Activated T-cell treated with anti-CD3 and anti-CD28 coated beads for 24 hours (primary cell): ENCODE data around the gene SYNJ2.

Experiments
- DNase-seq: peaks from one replicate; pipeline ENCODE4 v3.0.0-alpha.2; 2020; ENCODE audit warnings: low read depth

Gene SYNJ2

DNA sequence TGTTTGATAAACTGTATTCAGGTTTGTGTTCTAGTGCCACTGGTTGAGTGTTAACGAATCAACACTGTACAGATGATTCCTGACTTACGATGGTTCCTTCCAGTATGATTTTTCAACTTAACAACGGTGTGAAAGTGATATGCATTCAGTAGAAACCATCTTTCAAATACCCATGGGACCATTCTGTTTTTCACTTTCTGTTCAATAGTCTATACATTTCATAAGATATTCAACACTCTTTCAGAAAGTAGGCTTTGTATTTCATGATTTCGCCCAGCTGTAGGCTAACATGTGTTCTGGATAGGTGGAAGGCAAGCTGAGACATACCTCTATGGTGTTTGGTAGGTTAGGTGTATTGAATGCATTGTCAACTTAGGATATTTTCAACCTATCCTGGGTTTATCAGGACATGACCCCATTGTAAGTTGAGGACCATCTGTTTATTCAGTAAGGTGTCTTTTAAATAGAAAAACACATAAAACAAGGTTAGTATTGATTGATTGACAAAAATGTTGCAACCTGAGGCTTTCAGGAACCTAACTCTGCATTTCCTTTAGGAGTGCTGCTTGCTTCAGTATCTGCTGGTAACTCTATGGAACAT lies 32.3 kb downstream of the SYNJ2 start:
- DNase-seq: no peak

DNA sequence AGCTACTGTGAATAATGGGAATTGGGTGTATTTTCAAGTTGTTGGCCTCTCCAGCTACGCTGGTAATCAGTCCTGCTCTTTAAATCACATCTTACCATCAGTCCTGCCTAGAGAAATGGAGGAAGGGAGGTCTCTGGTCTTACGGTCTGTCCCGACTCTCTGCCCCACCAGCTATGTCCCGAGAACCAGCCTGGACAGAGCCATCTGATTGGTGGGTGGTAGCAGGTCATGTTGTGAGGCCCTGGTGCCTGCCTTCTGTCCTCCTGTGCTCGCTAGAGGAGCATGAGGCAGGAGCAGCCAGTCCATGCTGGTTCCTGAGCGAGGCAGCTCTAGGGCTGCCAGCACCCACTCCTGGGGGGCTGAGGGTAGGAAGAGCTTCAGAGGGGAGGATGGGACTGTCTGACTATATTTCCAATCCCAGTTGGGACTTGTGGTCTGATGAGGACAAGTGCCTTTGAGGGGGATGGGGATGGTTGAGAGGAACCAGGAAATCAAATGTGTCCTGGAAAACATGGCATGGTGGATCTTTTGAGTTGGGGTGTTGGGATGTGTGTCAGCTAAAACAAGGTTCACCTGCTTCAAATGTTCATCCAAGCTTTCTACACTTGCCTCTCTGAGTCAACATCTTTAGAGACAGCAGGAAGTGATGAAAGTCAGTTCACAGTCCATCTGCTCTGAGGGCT lies 33.0 kb downstream of the SYNJ2 start:
- no peak for DNase-seq

DNA sequence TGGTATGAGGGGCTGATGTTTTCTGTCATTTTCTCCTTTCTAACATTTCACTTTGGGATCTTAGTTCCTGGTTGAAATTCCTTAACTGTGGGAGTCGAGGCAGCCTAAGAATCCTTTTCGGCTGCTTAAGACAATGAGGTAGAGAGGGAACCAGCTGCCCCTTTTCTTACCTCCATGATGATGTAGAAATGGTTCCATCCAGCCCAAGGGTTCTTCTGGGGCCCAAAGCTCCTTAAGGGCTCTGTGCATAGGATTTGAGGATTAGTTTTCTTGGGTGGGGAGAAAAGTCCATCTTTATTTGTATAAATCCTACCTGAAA lies 33.5 kb downstream of the SYNJ2 start:
- no peak for DNase-seq

DNA sequence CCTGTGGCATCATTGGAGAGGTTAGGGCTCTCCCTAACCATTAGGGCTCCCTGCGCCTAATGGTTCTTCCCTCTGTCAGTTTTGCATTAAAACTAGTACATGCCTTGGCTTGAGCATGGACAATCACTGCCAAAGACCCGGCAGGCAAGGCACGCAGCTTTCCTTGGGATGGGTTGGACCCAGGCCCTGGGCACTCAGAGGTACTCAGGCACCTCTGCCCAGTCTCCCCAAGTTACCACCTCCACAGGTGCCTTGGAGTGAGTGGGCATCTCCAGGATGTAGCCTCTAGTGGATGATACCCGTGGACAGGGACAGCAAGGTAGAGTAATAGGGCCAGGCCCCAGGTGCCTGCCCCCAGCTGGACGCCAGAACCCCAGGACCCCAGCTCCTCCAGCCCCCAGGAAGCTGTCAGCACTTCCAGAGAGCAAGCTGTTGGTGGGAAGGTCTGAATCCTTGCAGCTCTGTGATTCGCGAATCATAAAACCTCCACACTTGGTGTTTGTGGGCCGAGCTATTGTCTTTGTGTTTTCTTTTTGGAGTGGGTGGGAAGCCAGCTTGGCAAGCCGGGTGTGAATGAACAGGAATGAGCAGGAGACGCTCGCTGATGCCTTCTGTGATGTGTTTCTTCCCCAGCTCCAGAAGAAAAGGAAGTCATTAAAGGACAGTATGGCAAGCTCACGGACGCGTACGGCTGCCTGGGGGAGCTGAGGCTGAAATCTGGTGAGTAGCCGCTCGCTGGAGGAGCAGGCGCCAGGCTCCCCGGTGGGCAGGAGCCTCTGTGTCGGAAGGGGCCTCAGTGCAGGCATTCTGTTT lies 35.1 kb downstream of the SYNJ2 start:
- no peak for DNase-seq

DNA sequence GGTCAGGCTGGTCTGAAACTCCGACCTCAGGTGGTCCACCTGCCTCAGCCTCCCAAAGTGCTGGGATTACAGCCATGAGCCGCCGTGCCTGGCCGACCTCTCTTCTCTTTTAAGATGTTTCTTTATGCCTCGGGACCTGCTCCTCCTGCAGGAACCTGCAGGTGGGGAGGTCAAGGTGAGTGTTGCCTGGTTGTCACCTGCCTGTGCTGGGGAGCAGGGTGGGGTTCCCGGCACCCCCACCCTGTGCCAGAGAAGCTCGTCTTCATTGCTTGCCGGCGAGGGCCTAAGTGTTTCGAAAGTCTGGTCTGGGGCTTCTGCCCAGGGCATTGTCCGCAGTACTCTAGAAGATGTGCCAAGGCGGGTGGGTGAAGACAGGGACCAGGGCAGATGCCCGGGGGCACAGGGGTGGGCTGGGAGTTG lies 36.0 kb downstream of the SYNJ2 start:
- no peak for DNase-seq

DNA sequence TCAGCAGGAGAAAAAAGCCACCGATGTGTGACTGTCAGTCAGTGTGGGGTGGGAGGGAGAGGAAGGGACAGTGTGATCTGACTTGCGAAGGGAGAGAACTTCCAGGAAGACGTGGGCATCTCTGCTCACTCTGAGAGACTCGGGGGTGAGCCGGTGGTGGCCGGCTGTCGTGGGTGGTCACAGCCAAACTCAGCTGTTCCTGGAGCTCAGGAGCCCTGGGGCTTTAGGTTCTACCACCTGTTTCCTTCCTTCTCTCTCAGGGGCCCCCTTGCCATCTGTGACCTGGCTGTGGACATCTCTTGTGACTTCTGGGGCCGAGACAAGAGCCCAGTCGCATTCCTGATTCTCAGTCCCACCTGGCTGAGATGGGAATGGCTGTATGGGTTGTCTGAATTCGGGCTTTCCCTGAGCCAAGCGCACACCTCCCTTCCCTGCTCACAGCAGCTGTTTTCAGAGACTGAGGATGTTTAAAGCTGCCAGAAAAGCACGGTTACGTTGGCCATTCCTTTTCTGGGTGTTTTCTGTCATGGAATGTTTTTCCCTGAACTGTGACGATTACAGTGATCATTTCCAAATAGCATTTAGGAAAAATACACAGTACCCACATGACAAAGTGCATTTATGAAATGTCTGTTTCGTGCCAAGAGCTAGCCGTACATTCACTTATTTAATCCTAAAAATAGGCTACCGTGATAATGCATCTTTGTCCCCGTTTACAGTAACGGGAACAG lies 36.5 kb downstream of the SYNJ2 start:
- no peak for DNase-seq

DNA sequence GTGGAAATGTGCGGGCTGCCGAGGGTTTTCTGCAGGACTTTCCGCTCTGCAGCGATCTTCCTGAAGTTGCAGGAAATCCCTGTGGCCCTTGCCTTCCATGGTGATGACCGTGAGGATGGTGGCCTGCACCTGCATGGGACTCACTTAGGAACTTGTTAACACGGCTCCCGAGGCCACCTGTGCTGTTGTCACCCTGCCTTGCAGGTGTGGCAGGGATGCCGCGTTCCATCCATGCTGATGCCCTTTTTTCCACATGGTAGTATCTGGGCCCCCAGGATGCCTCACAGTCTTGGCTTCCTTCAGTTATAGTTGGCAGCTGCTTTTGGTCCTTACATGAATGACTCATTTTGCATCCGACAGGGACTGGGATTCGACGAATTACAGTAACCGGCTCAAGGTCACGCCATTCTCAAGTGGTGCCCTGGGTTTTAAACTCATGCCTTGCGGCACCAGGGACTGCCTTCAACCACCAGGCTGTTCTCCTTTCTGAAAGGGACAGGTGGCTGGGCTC lies 37.2 kb downstream of the SYNJ2 start:
- no peak for DNase-seq

DNA sequence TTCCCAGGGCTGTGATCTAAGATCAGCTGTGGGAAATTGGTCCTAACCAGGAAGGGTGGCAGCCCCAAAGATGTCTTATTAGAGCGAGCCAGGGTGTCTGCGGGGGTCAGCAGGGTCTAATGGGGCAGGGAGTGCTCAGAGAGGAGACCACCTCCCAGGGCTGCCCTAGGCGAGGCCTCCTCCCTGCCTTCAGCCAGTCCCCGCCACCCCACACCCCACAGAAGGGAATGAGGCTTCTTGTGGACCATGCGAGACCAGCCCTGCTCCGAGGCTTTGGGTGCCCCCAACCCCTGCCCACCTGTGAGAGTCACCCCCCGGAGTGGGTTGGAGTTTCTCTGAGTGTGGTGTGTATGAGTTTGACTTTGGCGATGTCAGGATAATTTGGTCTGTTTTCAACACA lies 37.8 kb downstream of the SYNJ2 start:
- no peak for DNase-seq

DNA sequence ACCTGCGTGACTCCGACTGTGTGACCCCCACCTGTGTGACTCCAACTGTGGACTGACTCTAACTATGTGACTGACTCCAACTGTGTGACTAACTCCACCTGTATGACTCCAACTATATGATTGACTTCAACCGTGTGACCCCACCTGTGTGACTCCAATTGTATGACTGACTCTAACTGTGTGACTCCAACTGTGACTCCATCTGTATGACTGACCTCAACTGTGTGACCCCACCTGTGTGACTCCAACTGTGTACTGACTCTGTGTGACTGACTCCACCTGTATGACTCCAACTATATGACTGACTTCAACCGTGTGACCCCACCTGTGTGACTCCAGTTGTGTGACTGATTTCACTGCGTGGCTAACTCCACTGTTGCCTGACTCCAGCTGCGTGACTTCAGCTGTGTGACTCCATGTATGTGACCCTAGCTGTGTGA lies 38.6 kb downstream of the SYNJ2 start:
- no peak for DNase-seq

DNA sequence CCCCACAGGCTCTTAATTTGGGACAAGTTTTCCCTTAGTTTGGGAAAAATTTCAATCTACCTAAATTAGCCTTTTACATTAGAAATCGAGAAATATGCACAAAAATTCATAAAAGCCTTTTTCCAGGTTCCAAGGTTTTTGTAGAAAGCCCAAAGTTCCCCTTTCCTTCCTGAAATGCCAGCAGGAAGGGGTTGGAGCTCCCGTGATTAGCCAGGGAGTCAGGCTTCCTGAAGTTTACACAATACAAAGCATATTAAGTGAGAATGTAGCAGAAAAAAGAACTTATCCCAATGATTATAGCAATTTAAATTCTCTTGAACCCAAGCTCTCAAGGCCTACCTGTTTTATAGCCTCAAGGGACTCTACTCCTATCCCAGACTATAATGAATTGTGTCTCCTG lies 39.1 kb downstream of the SYNJ2 start:
- no peak for DNase-seq

DNA sequence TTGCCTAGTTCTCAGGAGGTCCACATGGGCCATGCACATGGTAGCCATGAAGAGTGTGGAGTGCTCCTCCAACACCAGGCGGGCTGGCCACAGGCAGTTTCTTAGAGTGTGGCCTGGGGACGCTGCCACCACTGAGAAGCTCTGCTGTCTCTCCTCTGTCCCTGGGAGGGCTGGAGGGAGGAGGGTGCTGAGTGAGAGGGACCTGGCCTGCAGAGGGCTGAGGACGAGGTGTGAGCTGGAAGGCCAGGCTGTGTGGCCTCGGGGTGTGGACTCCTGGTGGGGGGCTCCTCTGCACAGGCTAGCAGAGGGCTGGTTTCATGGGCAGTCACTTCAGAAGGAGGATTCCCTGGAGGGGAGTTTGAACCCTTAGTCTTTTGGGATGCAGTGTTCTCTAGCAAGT lies 39.7 kb downstream of the SYNJ2 start:
- no peak for DNase-seq

DNA sequence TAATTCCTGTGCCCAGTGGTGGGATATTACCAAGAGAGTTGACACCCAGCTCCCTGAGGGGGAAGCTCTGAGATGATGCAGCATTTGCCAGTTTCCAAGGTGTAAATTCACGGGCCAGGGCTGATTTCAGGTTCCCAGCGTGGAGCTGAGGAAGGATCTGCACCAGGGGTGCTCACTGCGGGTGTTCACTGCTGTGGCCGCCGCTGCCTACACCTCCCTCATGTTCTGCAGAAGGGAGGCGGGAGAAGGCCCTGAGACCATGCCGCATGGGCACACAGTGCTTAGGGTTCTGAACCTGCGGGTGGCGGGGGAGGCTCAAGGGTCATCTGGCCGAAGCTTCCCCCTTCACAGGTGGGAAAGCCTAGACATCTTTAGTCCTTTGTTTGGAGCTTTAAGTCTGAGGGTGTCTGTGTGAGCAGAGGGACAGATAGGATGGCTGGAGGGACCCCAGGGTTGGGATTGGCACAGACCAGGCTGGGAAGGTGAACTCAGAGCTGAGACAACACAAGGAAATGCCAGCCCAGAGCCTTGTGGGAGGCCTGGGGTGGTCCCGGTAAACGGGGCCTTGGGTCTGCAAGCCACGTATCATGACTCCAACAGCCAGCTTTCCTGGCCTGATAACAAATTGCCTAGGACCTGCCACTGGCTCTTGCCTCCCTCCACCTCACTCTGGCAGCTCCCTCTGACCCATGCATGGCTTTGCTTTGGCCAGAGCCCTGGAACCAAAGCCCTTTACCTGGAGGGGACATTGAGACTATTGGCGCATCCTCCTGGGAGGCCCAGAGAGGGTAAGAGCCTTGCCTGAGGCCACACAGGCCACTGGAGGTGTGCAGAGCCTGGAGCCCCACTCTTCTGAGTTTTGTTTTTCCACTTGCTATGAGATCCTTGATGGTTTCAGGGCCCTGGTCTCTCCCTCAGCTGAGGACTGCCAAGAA lies 40.4 kb downstream of the SYNJ2 start:
- DNase-seq: no peak

DNA sequence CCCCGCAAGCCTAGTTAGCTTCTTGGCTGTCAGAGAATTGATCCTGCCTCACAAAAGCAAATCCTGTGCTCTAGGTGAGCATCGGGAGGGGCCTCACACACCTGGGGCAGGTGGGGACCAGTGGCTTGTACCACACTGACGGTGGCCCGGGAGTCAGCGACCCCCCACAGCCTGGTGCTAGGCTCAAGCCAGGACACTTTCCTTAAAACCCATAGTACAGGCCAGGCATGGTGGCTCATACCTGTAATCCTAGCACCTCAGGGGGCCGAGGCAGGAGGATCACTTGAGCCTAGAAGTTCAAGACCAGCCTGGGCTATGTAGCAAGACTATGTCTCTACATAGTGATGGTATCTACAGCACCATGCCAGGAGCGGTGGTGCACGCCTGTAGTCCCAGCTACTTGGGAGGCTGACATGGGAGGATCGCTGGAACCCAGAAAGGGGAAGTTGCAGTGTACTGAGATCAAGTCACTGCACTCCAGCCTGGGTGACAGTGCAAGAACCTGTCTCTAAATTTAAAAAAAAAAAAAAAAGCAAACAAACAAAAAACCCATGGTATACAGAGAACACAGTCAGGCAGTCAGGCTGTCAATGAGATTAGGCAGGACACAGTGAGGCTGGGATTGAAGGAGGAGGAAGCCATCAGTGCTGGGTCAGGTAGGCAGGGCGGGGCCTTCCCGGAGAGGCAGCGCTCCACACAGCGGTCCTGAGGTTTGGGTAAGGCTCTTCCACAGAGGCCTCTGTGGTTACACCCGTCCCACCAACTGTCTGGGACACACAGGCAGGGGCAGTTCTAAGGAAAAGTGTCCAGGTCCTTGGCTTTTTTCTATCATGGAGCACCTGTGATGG lies 41.3 kb downstream of the SYNJ2 start:
- DNase-seq: no peak

DNA sequence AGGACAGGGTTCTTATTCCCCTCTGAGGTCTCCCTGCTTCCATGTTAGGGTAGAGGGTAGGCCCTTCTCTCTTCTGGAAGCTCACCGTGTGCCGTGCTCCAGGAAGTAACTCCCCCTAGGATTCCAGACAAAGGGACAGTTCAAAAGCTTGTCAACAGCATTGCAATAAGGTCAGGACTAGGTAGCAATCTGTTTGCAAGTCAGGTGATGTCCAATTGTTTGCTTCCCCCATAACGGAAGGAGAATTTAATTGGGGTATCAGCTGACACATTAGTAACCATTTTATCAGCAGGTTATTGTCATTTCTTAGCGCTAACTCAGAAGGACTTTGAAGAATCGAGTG lies 41.9 kb downstream of the SYNJ2 start:
- no peak for DNase-seq

DNA sequence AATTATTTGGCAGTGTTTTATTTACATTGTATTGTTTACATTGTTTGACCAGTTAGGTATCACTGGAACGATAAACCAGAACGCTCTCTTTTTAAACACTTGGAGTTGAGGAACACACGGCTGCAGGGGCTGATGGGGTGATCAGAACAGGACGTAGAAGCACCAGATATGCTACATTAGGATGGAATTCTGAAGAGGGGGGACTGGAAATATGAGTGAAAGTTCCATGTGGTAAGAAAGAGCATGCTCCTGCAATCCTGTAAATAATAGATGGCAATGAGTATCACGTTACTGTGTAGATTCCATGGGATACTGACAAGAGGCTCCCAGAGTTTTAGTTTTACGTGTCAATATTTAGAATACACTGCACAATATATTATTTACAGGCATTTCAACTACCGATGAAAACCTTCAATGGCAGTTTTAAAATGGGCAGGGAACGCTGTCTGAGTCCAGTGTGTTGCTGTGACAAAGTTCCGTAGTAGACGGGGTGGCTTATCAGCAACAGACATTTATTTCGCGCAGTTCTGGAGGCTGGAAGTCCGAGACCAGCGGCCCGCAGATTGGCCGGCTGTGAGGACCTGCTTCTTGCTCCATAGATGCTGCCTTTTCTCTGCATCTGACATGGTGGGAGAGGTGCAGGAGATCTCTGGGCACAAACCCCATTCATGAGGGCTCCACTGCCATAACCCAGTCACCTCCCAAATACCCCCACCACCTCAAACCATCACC lies 43.1 kb downstream of the SYNJ2 start:
- no peak for DNase-seq

DNA sequence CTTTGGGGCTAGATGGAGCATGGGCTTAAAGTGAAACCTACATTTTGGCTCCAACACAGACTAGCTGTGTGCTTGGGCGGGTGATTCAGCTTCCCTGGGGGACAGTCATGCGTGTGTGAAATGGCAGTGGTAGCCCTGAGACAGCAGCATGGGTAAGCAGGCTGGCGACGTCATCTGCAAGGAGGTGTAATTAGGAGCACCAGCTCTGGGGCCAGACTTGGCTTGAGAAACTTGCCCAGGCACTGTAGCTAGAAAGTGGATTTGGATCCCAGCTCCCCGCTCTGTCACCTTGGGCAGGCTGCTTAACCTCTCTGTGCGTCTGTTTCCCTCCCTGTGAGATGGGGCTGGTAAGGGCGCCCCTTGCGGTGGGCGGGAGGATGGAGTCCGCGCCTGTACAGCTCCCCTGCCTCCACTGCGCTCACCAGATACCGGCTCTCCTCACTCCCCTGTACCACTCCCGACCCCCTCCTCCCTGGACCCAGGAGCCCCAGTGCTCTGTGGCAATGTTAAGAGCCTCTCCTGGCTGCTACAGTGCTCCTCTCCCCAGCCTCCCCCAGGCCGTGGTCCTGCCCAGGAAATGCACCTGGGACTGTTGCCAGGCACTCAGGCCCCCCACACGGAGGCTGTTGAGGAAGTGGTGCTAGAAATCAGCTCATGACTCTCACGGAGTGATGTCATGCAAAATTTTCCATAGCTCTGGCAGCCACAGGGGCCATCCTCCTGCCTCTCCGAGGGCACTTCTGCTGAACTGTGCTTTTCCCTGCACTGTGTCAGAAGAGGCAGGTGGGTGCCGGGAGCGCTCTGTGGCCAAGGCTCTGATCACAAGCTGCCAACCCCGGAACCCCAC lies 44.6 kb downstream of the SYNJ2 start:
- peak; percentile 74 for DNase-seq

DNA sequence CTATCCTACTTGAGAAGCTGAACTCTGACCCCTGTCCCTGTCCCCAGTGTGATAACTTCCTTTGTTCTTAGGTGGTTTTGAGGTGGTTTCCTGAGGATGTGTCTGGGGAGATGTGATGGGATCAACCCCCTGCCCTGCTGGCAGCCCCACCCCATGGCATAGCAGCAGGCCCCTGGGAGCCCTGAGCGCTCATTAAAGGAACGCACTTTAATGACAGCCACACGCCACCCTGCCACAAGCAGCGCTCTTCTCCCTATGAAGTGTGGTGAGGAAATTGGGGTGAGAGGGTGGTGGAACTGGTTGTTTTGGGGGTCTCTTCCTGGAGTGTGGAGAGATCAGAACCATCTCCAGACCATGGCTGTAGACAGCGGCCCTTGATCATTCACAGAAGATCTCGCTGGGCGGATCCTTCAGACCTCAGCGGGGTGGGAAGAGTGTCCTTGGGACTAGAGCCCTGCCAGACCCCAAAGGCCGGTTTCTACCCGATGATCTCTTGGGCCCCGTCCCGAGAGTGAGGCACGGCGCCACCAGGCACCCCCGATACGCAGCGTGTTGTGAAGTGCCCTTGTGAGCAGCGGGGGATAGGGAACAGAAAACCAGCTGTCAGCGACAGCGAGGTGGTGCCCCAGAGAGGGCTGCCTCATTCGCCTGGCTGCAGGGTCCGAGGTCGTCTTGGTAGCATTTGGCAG lies 45.4 kb downstream of the SYNJ2 start:
- no peak for DNase-seq

DNA sequence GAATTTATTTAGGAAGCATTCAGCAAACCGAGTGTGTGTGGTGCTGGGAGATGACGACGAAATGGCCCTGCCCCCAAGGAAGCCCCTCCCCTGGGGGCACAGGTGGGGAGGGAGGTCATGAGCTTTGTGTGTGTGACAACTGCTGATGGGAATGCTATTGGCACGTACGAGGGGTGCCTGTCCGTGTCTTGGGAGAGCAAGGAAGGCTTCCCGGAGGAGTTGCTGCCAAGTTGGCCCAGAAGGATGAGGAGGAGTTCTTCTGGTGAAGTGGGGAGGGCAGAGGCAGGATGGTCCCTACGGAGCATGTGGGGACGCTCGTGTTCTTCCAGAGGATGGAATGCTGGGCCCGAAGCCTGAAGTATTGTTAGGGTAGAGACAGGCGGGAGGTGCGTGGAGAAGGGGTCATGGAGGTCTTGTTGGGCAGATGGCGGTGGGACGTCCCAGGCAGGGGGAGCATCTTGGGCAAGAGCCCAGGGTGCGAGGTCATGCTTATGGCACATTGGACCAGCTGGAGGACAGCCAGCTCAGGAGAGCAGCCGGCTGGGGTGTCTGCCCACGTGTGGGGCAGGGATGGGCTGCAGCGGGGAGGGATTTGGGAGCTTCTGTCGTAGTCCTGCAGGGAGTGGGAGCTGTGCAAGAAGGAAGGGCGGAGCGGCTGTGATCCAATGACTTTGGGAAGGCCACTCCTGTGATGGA lies 46.1 kb downstream of the SYNJ2 start:
- DNase-seq: no peak
